ENCODE data around the gene VWA8.
A peak's percentile ranks its signal among the peaks of the same experiment; 100 is the strongest.
"Not testable (repeated sequence)": the region's sequence is repeated elsewhere in the genome, so short reads cannot be mapped to it uniquely, and the experiment has no call there.

The VWA8 gene

GRCh38 chr13:41966671-41967070, 5.8 kb upstream of the VWA8 start:
- DNase-seq (ENCODE audit: low read depth) = no peak

GRCh38 chr13:41962994-41963393, 2.1 kb upstream of the VWA8 start:
- DNase-seq (ENCODE audit: low read depth) = no peak

GRCh38 chr13:41961466-41961760, 504 bp upstream of the VWA8 start:
- no peak for DNase-seq (ENCODE audit: low read depth)

- no peak for DNase-seq (ENCODE audit: low read depth)
Measured at GRCh38 chr13:41960211-41960636, 685 bp downstream of the VWA8 start.

- no peak for DNase-seq (ENCODE audit: low read depth)
Measured at GRCh38 chr13:41956272-41956671, 4.6 kb downstream of the VWA8 start.

- DNase-seq (ENCODE audit: low read depth) = no peak
Measured at GRCh38 chr13:41955605-41956004, 5.3 kb downstream of the VWA8 start.

- DNase-seq (ENCODE audit: low read depth) = no peak
Measured at GRCh38 chr13:41954226-41954625, 6.7 kb downstream of the VWA8 start.

- no peak for DNase-seq (ENCODE audit: low read depth)
Measured at GRCh38 chr13:41952749-41953148, 8.2 kb downstream of the VWA8 start.

- not testable (repeated sequence) for DNase-seq (ENCODE audit: low read depth)
Measured at GRCh38 chr13:41949104-41949503, 11.8 kb downstream of the VWA8 start.

GRCh38 chr13:41945926-41946325, 15.0 kb downstream of the VWA8 start:
- DNase-seq (ENCODE audit: low read depth) = no peak

- DNase-seq (ENCODE audit: low read depth) = no peak
Measured at GRCh38 chr13:41944635-41945397, 16.1 kb downstream of the VWA8 start.

- no peak for DNase-seq (ENCODE audit: low read depth)
Measured at GRCh38 chr13:41944229-41944628, 16.7 kb downstream of the VWA8 start.

GRCh38 chr13:41942462-41943094, 18.3 kb downstream of the VWA8 start:
- no peak for DNase-seq (ENCODE audit: low read depth)

GRCh38 chr13:41941174-41941573, 19.7 kb downstream of the VWA8 start:
- DNase-seq (ENCODE audit: low read depth) = no peak

- no peak for DNase-seq (ENCODE audit: low read depth)
Measured at GRCh38 chr13:41939398-41939797, 21.5 kb downstream of the VWA8 start.

- DNase-seq (ENCODE audit: low read depth) = no peak
Measured at GRCh38 chr13:41938918-41939317, 22.0 kb downstream of the VWA8 start.

GRCh38 chr13:41937388-41937787, 23.5 kb downstream of the VWA8 start:
- DNase-seq (ENCODE audit: low read depth) = no peak

- DNase-seq (ENCODE audit: low read depth) = no peak
Measured at GRCh38 chr13:41935501-41935900, 25.4 kb downstream of the VWA8 start.

- DNase-seq (ENCODE audit: low read depth) = no peak
Measured at GRCh38 chr13:41934994-41935393, 25.9 kb downstream of the VWA8 start.

GRCh38 chr13:41934120-41934519, 26.8 kb downstream of the VWA8 start:
- no peak for DNase-seq (ENCODE audit: low read depth)

GRCh38 chr13:41931337-41931736, 29.6 kb downstream of the VWA8 start:
- DNase-seq (ENCODE audit: low read depth) = peak; percentile 34

- no peak for DNase-seq (ENCODE audit: low read depth)
Measured at GRCh38 chr13:41930154-41930553, 30.8 kb downstream of the VWA8 start.

- DNase-seq (ENCODE audit: low read depth) = no peak
Measured at GRCh38 chr13:41928323-41928722, 32.6 kb downstream of the VWA8 start.

- DNase-seq (ENCODE audit: low read depth) = no peak
Measured at GRCh38 chr13:41925014-41925413, 35.9 kb downstream of the VWA8 start.

Measured in stromal cell of bone marrow (primary cell).